ENCODE measurements around the gene SNAI3. TPM values are rescaled to one million over a fixed set of nuclear protein-coding genes. Genes with fewer than 3 reads are reported as not detected.

The SNAI3 gene
- total RNA-seq, 1 donor from 2014 or later: 0.29 TPM

- H3K27ac Mint-ChIP-seq: no peak overlapping the region
- H3K27me3 Mint-ChIP-seq (ENCODE audit: low read depth): no peaks in the 10 kb centered on the region
- no peak for DNase-seq (ENCODE audit: low spot score in 2 of 2, unreplicated experiment in 2 of 2)
- H3K9me3 Mint-ChIP-seq: no peaks in the 10 kb centered on the region
- no peak overlapping the region for H3K4me3 Mint-ChIP-seq
- H3K4me1 Mint-ChIP-seq: peaks cover 4% of the 10 kb centered on the region
- TF ChIP-seq CTCF (IDR thresholded peaks at IDR 0.05; ENCODE audit: unreplicated experiment): no peak
- peaks cover 7% of the 10 kb centered on the region for H3K36me3 Mint-ChIP-seq
Measured at GRCh38 chr16:88656291-88656980, 29.9 kb downstream of the SNAI3 start.

GRCh38 chr16:88655733-88656281 is 30.5 kb downstream of the SNAI3 start:
- Mint-ChIP-seq H3K27me3 (ENCODE audit: low read depth) (no peaks in the 10 kb centered on the region), H3K4me3 (no peak overlapping the region), H3K27ac (no peak overlapping the region), H3K9me3 (no peaks in the 10 kb centered on the region), H3K4me1 (peaks cover 2% of the 10 kb centered on the region), H3K36me3 (peaks cover 7% of the 10 kb centered on the region)
- no peak for TF ChIP-seq CTCF (IDR thresholded peaks at IDR 0.05; ENCODE audit: unreplicated experiment)
- no peak for DNase-seq (ENCODE audit: low spot score in 2 of 2, unreplicated experiment in 2 of 2)

- TF ChIP-seq CTCF (IDR thresholded peaks at IDR 0.05; ENCODE audit: unreplicated experiment): no peak
- no peak overlapping the region for H3K4me3 Mint-ChIP-seq
- H3K36me3 Mint-ChIP-seq: peaks cover 7% of the 10 kb centered on the region
- no peaks in the 10 kb centered on the region for H3K9me3 Mint-ChIP-seq
- DNase-seq (ENCODE audit: low spot score in 2 of 2, unreplicated experiment in 2 of 2): no peak
- no peaks in the 10 kb centered on the region for H3K27me3 Mint-ChIP-seq (ENCODE audit: low read depth)
- H3K4me1 Mint-ChIP-seq: peaks cover 3% of the 10 kb centered on the region
- H3K27ac Mint-ChIP-seq: no peak overlapping the region
Measured at GRCh38 chr16:88655053-88655732, 31.1 kb downstream of the SNAI3 start.

- no peak for DNase-seq (ENCODE audit: low spot score in 2 of 2, unreplicated experiment in 2 of 2)
- Mint-ChIP-seq H3K9me3 (no peaks in the 10 kb centered on the region), H3K4me1 (peaks cover 6% of the 10 kb centered on the region), H3K27ac (no peak overlapping the region), H3K27me3 (ENCODE audit: low read depth) (no peaks in the 10 kb centered on the region), H3K4me3 (no peak overlapping the region), H3K36me3 (peaks cover 7% of the 10 kb centered on the region)
- TF ChIP-seq CTCF (IDR thresholded peaks at IDR 0.05; ENCODE audit: unreplicated experiment): no peak
Measured at GRCh38 chr16:88654363-88655052, 31.8 kb downstream of the SNAI3 start.

- peaks cover 10% of the 10 kb centered on the region for H3K4me1 Mint-ChIP-seq
- peaks cover 7% of the 10 kb centered on the region for H3K36me3 Mint-ChIP-seq
- H3K27ac Mint-ChIP-seq: no peak overlapping the region
- no peaks in the 10 kb centered on the region for H3K27me3 Mint-ChIP-seq (ENCODE audit: low read depth)
- H3K9me3 Mint-ChIP-seq: no peaks in the 10 kb centered on the region
- no peak for TF ChIP-seq CTCF (IDR thresholded peaks at IDR 0.05; ENCODE audit: unreplicated experiment)
- no peak overlapping the region for H3K4me3 Mint-ChIP-seq
- DNase-seq (ENCODE audit: low spot score in 2 of 2, unreplicated experiment in 2 of 2): no peak
Measured at GRCh38 chr16:88653596-88654362, 32.5 kb downstream of the SNAI3 start.

Data from mesothelial cell of epicardium (in vitro differentiated cells).